ENCODE results near the gene PPP2CA.

DNA sequence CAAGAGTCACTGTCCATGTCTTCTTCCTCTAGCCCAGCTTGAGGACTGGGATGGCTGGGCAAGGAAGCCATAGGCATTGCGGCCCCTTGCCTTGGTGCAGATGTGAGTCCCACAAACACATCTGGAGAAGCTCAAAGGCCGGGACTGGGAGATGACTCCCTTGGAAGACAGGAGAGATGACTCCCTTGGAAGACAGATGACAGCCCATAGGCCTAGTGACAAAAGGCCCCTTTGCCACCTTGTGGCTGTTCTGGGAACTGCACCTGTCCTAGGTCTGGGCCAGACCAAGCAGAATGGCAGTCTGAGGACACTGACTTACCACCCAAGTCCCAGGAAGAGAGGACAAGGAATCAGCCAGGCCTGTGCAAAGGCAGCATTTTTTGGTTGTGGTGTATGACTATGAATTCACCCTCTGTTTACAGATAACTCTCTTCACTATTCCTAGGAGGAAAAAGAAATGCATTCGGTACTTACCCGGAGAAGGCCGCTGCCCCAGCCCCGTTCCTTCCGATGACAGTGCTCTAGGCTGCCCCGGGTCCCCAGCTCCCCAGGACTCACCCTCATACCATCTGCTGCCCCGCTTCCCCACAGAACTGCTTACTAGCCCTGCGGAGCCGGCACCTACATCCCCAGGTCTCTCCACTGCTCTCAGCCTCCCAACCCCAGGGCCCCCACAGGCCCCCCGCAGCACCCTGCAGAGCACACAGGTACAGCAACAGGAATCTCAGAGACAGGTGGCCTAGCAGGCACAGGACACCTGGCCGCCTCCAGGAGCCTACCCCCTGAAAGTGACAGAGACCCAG is 79.9 kb downstream of the PPP2CA start:
- no peak for TF ChIP-seq EZH2 (IDR thresholded peaks at IDR 0.05; ENCODE audit: insufficient read depth, poor library complexity, severe bottlenecking)
- TF ChIP-seq EZH2phosphoT487 (IDR thresholded peaks at IDR 0.05; ENCODE audit: insufficient read depth, low read depth), result no peak

All from GM23248 (cell line).